Mesenchymal stem cell (in vitro differentiated cells and primary cell): ENCODE results near the gene HSF2BP.
A peak's percentile ranks its signal among the peaks of the same experiment; 100 is the strongest.

Experiments used
- DNase-seq: peaks from one replicate; pipeline ENCODE4 v3.0.0-alpha.2; 2013
- H2AFZ ChIP-seq: one replicate; pipeline ENCODE4 v1.6.1; 2013; ENCODE audit warnings: low read depth, mild to moderate bottlenecking, control low read depth, inconsistent platforms, low read length, moderate library complexity
- H2AK5ac ChIP-seq: 2 replicates; pipeline ENCODE4 v1.6.1; 2013; ENCODE audit warnings: low read length, moderate library complexity, mild to moderate bottlenecking, inconsistent platforms; ENCODE audit not compliant: severe bottlenecking
- H2BK120ac ChIP-seq: one replicate; pipeline ENCODE4 v1.6.1; 2013; ENCODE audit warnings: low read depth, mild to moderate bottlenecking, inconsistent platforms, low read length, moderate library complexity
- H2BK12ac ChIP-seq, 2 experiments: one replicate each; pipeline ENCODE4 v1.6.1; 2013; ENCODE audit warnings: inconsistent platforms in 2 of 2, low read length in 2 of 2, mild to moderate bottlenecking in 2 of 2, moderate library complexity in 2 of 2, control low read depth in 1 of 2
- H2BK15ac ChIP-seq: one replicate; pipeline ENCODE4 v1.6.1; 2013; ENCODE audit warnings: mild to moderate bottlenecking, low read depth, inconsistent platforms; ENCODE audit not compliant: poor library complexity, severe bottlenecking
- H2BK5ac ChIP-seq: 2 replicates; pipeline ENCODE4 v1.6.1; 2013; ENCODE audit warnings: low read depth, mild to moderate bottlenecking, low read length, control low read depth, inconsistent platforms; ENCODE audit not compliant: poor library complexity, severe bottlenecking
- H3K14ac ChIP-seq, 2 experiments: one replicate each; pipeline ENCODE4 v1.6.1; 2013; ENCODE audit warnings: inconsistent platforms in 2 of 2, low read length in 2 of 2, control low read depth in 1 of 2, mild to moderate bottlenecking in 1 of 2, moderate library complexity in 1 of 2
- H3K18ac ChIP-seq, 2 experiments: one replicate each; pipeline ENCODE4 v1.6.1; 2013; ENCODE audit warnings: inconsistent platforms in 2 of 2, low read length in 2 of 2, control low read depth in 1 of 2, low read depth in 1 of 2, mild to moderate bottlenecking in 1 of 2
- H3K23ac ChIP-seq, 2 experiments: one replicate each; pipeline ENCODE4 v1.6.1; 2013; ENCODE audit warnings: inconsistent platforms in 2 of 2, low read length in 2 of 2, mild to moderate bottlenecking in 2 of 2, moderate library complexity in 2 of 2, control low read depth in 1 of 2
- H3K27ac ChIP-seq: 2 replicates; pipeline ENCODE4 v1.5.1; 2013; ENCODE audit warnings: mild to moderate bottlenecking, moderate library complexity, low read length, control low read depth, inconsistent platforms; ENCODE audit not compliant: poor library complexity, severe bottlenecking
- H3K27me3 ChIP-seq, 2 experiments: 2 replicates each; pipeline versions ENCODE4 v1.6.1 to v1.7.0; 2013; ENCODE audit warnings: low read length in 2 of 2, mild to moderate bottlenecking in 2 of 2, moderate library complexity in 2 of 2, control low read depth in 1 of 2, inconsistent platforms in 1 of 2; ENCODE audit not compliant: control insufficient read depth in 1 of 2, insufficient read depth in 1 of 2
- H3K36me3 ChIP-seq, 2 experiments: 2 replicates each; pipeline versions ENCODE4 v1.6.1 to v1.7.0; 2013; ENCODE audit warnings: low read length in 2 of 2, control low read depth in 1 of 2, inconsistent platforms in 1 of 2, low read depth in 1 of 2, mild to moderate bottlenecking in 1 of 2; ENCODE audit not compliant: insufficient read depth in 2 of 2, control insufficient read depth in 1 of 2
- H3K4ac ChIP-seq, 2 experiments: one replicate each; pipeline ENCODE4 v1.6.1; 2013; ENCODE audit warnings: inconsistent platforms in 2 of 2, low read length in 2 of 2, mild to moderate bottlenecking in 2 of 2, moderate library complexity in 2 of 2, control low read depth in 1 of 2, low read depth in 1 of 2
- H3K4me1 ChIP-seq: 2 replicates; pipeline ENCODE4 v1.6.1; 2013; ENCODE audit warnings: low read depth, low read length, control low read depth; ENCODE audit not compliant: control insufficient read depth, insufficient read depth
- H3K4me2 ChIP-seq: 2 replicates; pipeline ENCODE4 v1.6.1; 2013; ENCODE audit warnings: low read length, mild to moderate bottlenecking, inconsistent platforms; ENCODE audit not compliant: poor library complexity, severe bottlenecking
- H3K4me3 ChIP-seq, 2 experiments: 2 replicates each; pipeline versions ENCODE4 v1.5.1 to v1.7.0; 2013; ENCODE audit warnings: low read length in 2 of 2, mild to moderate bottlenecking in 2 of 2, control low read depth in 1 of 2, low read depth in 1 of 2; ENCODE audit not compliant: insufficient read depth in 1 of 2
- H3K79me1 ChIP-seq: replicated peaks from 2 replicates; pipeline ENCODE4 v1.6.1; 2013; ENCODE audit warnings: mild to moderate bottlenecking, control low read depth, low read length, inconsistent platforms; ENCODE audit not compliant: poor library complexity, severe bottlenecking
- H3K9ac ChIP-seq: 2 replicates; pipeline ENCODE4 v1.7.0; 2013; ENCODE audit warnings: mild to moderate bottlenecking, low read length, moderate library complexity
- H3K9me3 ChIP-seq: 2 replicates; pipeline ENCODE4 v1.7.0; 2013; ENCODE audit warnings: mild to moderate bottlenecking, low read length; ENCODE audit not compliant: control insufficient read depth
- H4K8ac ChIP-seq: one replicate; pipeline ENCODE4 v1.6.1; 2013; ENCODE audit warnings: inconsistent platforms, mild to moderate bottlenecking, low read length, moderate library complexity
- H4K91ac ChIP-seq: one replicate; pipeline ENCODE4 v1.6.1; 2013; ENCODE audit warnings: mild to moderate bottlenecking, low read length, inconsistent platforms
- WGBS: methylation state at CpG from one replicate; pipeline ENCODE4 v1.1.7; 2013; ENCODE audit warnings: mixed read lengths; 5-methylcytosine and 5-hydroxymethylcytosine counted together

HSF2BP gene

GRCh38 chr21:43662286-43662685 is 3.0 kb upstream of the HSF2BP start:
- H2AK5ac ChIP-seq = no peak overlapping the region
- H3K79me1 ChIP-seq = peaks cover 33% of the 10 kb centered on the region
- peaks cover 13% of the 10 kb centered on the region for H3K4me1 ChIP-seq
- no peak overlapping the region for H2BK5ac ChIP-seq
- DNase-seq = no peak
- H3K27ac ChIP-seq = no peak overlapping the region
- no peak overlapping the region for H3K14ac ChIP-seq
- H3K18ac ChIP-seq = no peak overlapping the region
- no peak overlapping the region for H2BK15ac ChIP-seq
- H3K4me3 ChIP-seq = no peak overlapping the region
- no peaks in the 10 kb centered on the region for H3K9me3 ChIP-seq
- no peak overlapping the region for H4K91ac ChIP-seq
- no peak overlapping the region for H3K4ac ChIP-seq
- H2AFZ ChIP-seq = no peak overlapping the region
- no peaks in the 10 kb centered on the region for H3K27me3 ChIP-seq
- WGBS = 91% methylated on average over 4 of the region's 6 CpGs
- no peak overlapping the region for H4K8ac ChIP-seq
- H3K36me3 ChIP-seq = peaks cover 24 to 38% of the 10 kb centered on the region in 2 experiments
- H3K23ac ChIP-seq = no peak overlapping the region
- H3K4me2 ChIP-seq = no peak overlapping the region
- no peak overlapping the region for H3K9ac ChIP-seq
- no peak overlapping the region for H2BK120ac ChIP-seq
- no peak overlapping the region for H2BK12ac ChIP-seq

- Histone ChIP-seq H3K4me2 (peak overlapping the region; percentile 84), H3K79me1 (peaks cover 13% of the 10 kb centered on the region), H3K23ac (no peak overlapping the region), H2AK5ac (no peak overlapping the region), H3K9ac (peak overlapping the region; percentile 87), H3K27me3 (no peaks in the 10 kb centered on the region), H3K4ac (peak overlapping the region; percentile 58 to 75), H2BK12ac (peak overlapping the region in 1 of 2 experiments; percentile 59), H3K4me1 (peaks cover 17% of the 10 kb centered on the region), H3K14ac (no peak overlapping the region), H2BK120ac (no peak overlapping the region), H3K18ac (peak overlapping the region in 1 of 2 experiments; percentile 93), H4K8ac (peak overlapping the region; percentile 90), H3K4me3 (peak overlapping the region in 1 of 2 experiments; percentile 87), H2AFZ (peak overlapping the region; percentile 92), H3K27ac (no peak overlapping the region), H2BK5ac (no peak overlapping the region), H4K91ac (no peak overlapping the region), H3K9me3 (no peaks in the 10 kb centered on the region), H3K36me3 (peaks cover 5 to 19% of the 10 kb centered on the region in 2 experiments), H2BK15ac (peak overlapping the region; percentile 53)
- no peak for DNase-seq
- 96% methylated on average over 23 of the region's 23 CpGs for WGBS
Observed at GRCh38 chr21:43658769-43659135, 536 bp downstream of the HSF2BP start.

GRCh38 chr21:43658088-43658741 is 1.1 kb downstream of the HSF2BP start:
- Histone ChIP-seq H2BK120ac (no peak overlapping the region), H2AK5ac (no peak overlapping the region), H2AFZ (no peak overlapping the region), H3K14ac (no peak overlapping the region), H3K9me3 (no peaks in the 10 kb centered on the region), H2BK15ac (no peak overlapping the region), H4K8ac (peak overlapping the region; percentile 88), H2BK12ac (no peak overlapping the region), H3K79me1 (peaks cover 15% of the 10 kb centered on the region), H3K4me1 (peaks cover 17% of the 10 kb centered on the region), H3K4me3 (no peak overlapping the region), H3K36me3 (peaks cover 7 to 15% of the 10 kb centered on the region in 2 experiments), H3K4me2 (no peak overlapping the region), H3K4ac (peak overlapping the region; percentile 58 to 75), H2BK5ac (no peak overlapping the region), H4K91ac (peak overlapping the region; percentile 27), H3K23ac (no peak overlapping the region), H3K18ac (no peak overlapping the region), H3K27me3 (no peaks in the 10 kb centered on the region), H3K27ac (no peak overlapping the region), H3K9ac (no peak overlapping the region)
- WGBS = 97% methylated on average over 48 of the region's 48 CpGs
- no peak for DNase-seq

- Histone ChIP-seq H3K27me3 (no peaks in the 10 kb centered on the region), H3K4me1 (peaks cover 17% of the 10 kb centered on the region), H4K8ac (no peak overlapping the region), H3K18ac (no peak overlapping the region), H3K4me3 (no peak overlapping the region), H3K9ac (no peak overlapping the region), H2BK15ac (peak overlapping the region; percentile 23), H2AK5ac (no peak overlapping the region), H3K27ac (no peak overlapping the region), H2BK120ac (no peak overlapping the region), H3K79me1 (peaks cover 15% of the 10 kb centered on the region), H3K36me3 (peaks cover 7 to 10% of the 10 kb centered on the region in 2 experiments), H3K9me3 (no peaks in the 10 kb centered on the region), H3K23ac (no peak overlapping the region), H2AFZ (no peak overlapping the region), H2BK5ac (no peak overlapping the region), H3K4ac (no peak overlapping the region), H3K14ac (no peak overlapping the region), H4K91ac (peak overlapping the region; percentile 65), H2BK12ac (no peak overlapping the region), H3K4me2 (no peak overlapping the region)
- no peak for DNase-seq
- 94% methylated on average over 45 of the region's 46 CpGs for WGBS
Observed at GRCh38 chr21:43657355-43658087, 1.8 kb downstream of the HSF2BP start.
